ENCODE data around the gene CYP2J2.

GRCh38 chr1:59908084-59908483 is 18.5 kb downstream of the CYP2J2 start:
- TF ChIP-seq, protein P1, sequence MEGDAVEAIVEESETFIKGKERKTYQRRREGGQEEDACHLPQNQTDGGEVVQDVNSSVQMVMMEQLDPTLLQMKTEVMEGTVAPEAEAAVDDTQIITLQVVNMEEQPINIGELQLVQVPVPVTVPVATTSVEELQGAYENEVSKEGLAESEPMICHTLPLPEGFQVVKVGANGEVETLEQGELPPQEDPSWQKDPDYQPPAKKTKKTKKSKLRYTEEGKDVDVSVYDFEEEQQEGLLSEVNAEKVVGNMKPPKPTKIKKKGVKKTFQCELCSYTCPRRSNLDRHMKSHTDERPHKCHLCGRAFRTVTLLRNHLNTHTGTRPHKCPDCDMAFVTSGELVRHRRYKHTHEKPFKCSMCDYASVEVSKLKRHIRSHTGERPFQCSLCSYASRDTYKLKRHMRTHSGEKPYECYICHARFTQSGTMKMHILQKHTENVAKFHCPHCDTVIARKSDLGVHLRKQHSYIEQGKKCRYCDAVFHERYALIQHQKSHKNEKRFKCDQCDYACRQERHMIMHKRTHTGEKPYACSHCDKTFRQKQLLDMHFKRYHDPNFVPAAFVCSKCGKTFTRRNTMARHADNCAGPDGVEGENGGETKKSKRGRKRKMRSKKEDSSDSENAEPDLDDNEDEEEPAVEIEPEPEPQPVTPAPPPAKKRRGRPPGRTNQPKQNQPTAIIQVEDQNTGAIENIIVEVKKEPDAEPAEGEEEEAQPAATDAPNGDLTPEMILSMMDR (IDR thresholded peaks at IDR 0.05): no peak
- TF ChIP-seq POLR2A (IDR thresholded peaks at IDR 0.05): no peak

Measured in prostate gland (tissue), 2 donors.